ENCODE measurements around the gene DSTN.

Gene DSTN

GRCh38 chr20:17542481-17542880 is 27.4 kb upstream of the DSTN start:
- Histone ChIP-seq H3F3A (ENCODE audit: insufficient read depth, low read length) (no peaks in the 10 kb centered on the region), H3K27ac (ENCODE audit: low read depth, low read length, poor library complexity, severe bottlenecking) (no peak overlapping the region), H2AFZ (ENCODE audit: low read length) (no peak overlapping the region), H3K9me2 (ENCODE audit: low read depth, low read length) (no peaks in the 10 kb centered on the region), H3K4me3 (ENCODE audit: low read depth, low read length, poor library complexity, severe bottlenecking) (no peak overlapping the region), H3K27me3 (ENCODE audit: insufficient read depth, low read length) (no peaks in the 10 kb centered on the region), H3K79me2 (ENCODE audit: insufficient read depth, low read length) (no peaks in the 10 kb centered on the region), H3K36me3 (ENCODE audit: insufficient read depth, low read length) (no peaks in the 10 kb centered on the region), H4K20me1 (ENCODE audit: insufficient read depth, low read length) (no peaks in the 10 kb centered on the region), H3K9ac (ENCODE audit: low read length) (no peak overlapping the region), H3K4me2 (ENCODE audit: low read length) (no peak overlapping the region), H3K4me1 (ENCODE audit: insufficient read depth, low read length, severe bottlenecking) (no peaks in the 10 kb centered on the region), H3K9me3 (ENCODE audit: low read length) (no peaks in the 10 kb centered on the region)
- TF ChIP-seq EZH2 (IDR thresholded peaks at IDR 0.05; ENCODE audit: borderline replicate concordance, low read length): no peak
- TF ChIP-seq, protein P1, sequence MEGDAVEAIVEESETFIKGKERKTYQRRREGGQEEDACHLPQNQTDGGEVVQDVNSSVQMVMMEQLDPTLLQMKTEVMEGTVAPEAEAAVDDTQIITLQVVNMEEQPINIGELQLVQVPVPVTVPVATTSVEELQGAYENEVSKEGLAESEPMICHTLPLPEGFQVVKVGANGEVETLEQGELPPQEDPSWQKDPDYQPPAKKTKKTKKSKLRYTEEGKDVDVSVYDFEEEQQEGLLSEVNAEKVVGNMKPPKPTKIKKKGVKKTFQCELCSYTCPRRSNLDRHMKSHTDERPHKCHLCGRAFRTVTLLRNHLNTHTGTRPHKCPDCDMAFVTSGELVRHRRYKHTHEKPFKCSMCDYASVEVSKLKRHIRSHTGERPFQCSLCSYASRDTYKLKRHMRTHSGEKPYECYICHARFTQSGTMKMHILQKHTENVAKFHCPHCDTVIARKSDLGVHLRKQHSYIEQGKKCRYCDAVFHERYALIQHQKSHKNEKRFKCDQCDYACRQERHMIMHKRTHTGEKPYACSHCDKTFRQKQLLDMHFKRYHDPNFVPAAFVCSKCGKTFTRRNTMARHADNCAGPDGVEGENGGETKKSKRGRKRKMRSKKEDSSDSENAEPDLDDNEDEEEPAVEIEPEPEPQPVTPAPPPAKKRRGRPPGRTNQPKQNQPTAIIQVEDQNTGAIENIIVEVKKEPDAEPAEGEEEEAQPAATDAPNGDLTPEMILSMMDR (IDR thresholded peaks at IDR 0.05; ENCODE audit: low read length): no peak

- TF ChIP-seq, protein P1 (IDR thresholded peaks at IDR 0.05; ENCODE audit: low read length): no peak
- Histone ChIP-seq H3K9me2 (ENCODE audit: low read depth, low read length) (no peaks in the 10 kb centered on the region), H3F3A (ENCODE audit: insufficient read depth, low read length) (no peaks in the 10 kb centered on the region), H4K20me1 (ENCODE audit: insufficient read depth, low read length) (no peaks in the 10 kb centered on the region), H3K9me3 (ENCODE audit: low read length) (no peaks in the 10 kb centered on the region), H3K4me3 (ENCODE audit: low read depth, low read length, poor library complexity, severe bottlenecking) (no peak overlapping the region), H2AFZ (ENCODE audit: low read length) (no peak overlapping the region), H3K27me3 (ENCODE audit: insufficient read depth, low read length) (no peaks in the 10 kb centered on the region), H3K36me3 (ENCODE audit: insufficient read depth, low read length) (no peaks in the 10 kb centered on the region), H3K27ac (ENCODE audit: low read depth, low read length, poor library complexity, severe bottlenecking) (no peak overlapping the region), H3K79me2 (ENCODE audit: insufficient read depth, low read length) (no peaks in the 10 kb centered on the region), H3K4me1 (ENCODE audit: insufficient read depth, low read length, severe bottlenecking) (no peaks in the 10 kb centered on the region), H3K9ac (ENCODE audit: low read length) (no peak overlapping the region), H3K4me2 (ENCODE audit: low read length) (no peak overlapping the region)
These were observed 26.9 kb upstream of the DSTN start for GRCh38 chr20:17542993-17543412.

DNA sequence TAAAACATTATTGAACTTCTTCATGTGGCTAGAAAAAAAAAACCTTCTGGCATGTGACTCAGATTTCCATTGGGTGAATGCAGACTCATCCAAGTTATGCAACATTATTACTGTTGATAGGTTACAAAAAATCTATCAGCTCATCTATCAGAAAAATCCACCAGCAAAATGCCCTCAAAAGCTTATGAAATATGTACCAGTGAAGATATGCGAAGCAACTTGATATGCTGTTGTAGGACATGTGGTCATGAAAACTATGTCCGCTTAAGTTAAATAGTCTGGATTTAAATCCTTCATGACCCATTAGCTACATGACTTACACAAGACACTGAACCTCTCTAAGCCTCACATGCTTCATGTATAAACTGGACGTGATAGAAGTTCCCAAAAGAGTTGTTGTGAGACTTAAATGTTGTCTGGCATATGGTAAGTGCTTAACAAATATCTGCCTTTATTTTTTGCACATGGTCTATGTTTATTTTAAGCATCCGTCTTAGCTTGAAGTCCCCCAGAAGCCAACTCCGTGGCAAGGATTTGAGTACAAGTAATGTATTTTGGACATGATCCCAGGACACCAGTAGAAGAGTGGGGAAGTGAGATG is 26.2 kb upstream of the DSTN start:
- Histone ChIP-seq H3K9ac (ENCODE audit: low read length) (no peak overlapping the region), H3K27ac (ENCODE audit: low read depth, low read length, poor library complexity, severe bottlenecking) (no peak overlapping the region), H3K9me2 (ENCODE audit: low read depth, low read length) (no peaks in the 10 kb centered on the region), H3K4me3 (ENCODE audit: low read depth, low read length, poor library complexity, severe bottlenecking) (no peak overlapping the region), H3K4me2 (ENCODE audit: low read length) (no peak overlapping the region), H3K4me1 (ENCODE audit: insufficient read depth, low read length, severe bottlenecking) (no peaks in the 10 kb centered on the region), H2AFZ (ENCODE audit: low read length) (no peak overlapping the region), H3K36me3 (ENCODE audit: insufficient read depth, low read length) (no peaks in the 10 kb centered on the region), H4K20me1 (ENCODE audit: insufficient read depth, low read length) (no peaks in the 10 kb centered on the region), H3F3A (ENCODE audit: insufficient read depth, low read length) (no peaks in the 10 kb centered on the region), H3K27me3 (ENCODE audit: insufficient read depth, low read length) (no peaks in the 10 kb centered on the region), H3K79me2 (ENCODE audit: insufficient read depth, low read length) (no peaks in the 10 kb centered on the region), H3K9me3 (ENCODE audit: low read length) (no peaks in the 10 kb centered on the region)
- TF ChIP-seq EZH2 (IDR thresholded peaks at IDR 0.05; ENCODE audit: borderline replicate concordance, low read length): no peak
- TF ChIP-seq, protein P1 (IDR thresholded peaks at IDR 0.05; ENCODE audit: low read length): no peak
